ENCODE data around the gene AMTN. TPM values are rescaled to one million over a fixed set of nuclear protein-coding genes. Genes with fewer than 3 reads are reported as not detected.

The AMTN gene, protein sequence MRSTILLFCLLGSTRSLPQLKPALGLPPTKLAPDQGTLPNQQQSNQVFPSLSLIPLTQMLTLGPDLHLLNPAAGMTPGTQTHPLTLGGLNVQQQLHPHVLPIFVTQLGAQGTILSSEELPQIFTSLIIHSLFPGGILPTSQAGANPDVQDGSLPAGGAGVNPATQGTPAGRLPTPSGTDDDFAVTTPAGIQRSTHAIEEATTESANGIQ
- total RNA-seq: not detected in 2 replicates

DNA sequence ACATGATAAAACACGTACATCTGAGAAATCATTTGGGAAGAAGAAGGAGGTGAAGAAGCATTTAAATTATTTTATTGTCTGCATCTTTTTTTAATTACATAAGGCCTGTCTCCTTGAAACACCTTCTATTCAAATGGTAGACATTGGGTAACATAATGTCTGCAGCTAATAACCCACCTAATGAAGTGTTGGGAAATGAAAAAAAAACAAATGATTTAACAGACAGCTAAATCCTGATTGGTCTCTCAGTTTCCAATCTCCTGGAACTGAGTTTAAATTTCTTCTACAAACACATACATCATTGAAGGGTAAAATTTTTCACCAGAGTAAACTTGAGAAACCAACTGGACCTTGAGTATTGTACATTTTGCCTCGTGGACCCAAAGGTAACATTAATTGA lies at the start of gene AMTN:
AMTN (plus strand) TSS at position 301 of the 400 bp plus-strand sequence. CDS start 209 bp downstream, outside the sequence.

DNA sequence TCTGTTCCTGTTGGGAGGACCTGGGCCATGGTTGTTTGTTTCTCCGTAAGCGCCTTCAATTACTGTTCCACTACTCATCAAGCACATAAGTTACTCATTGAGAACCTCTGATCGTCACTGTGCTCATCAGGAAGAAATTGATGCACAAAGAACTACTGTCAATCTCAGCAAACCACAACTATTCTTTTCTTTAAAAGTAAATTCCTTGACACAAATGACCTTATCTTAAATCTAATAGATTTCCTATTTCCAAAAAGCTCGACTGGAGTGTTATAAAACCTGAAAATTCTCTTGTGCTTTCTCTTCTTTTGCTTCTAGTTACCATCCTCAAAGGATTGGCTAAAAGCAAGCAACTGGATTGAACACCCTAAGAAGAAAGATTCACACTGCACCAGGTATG lies 46.5 kb upstream of the AMTN start, which contains the start of gene MUC7:
MUC7 (plus strand) TSS at position 301 of the 400 bp plus-strand sequence. CDS start 1,825 bp downstream, outside the sequence.

Other genes with a start within 250 kb of the AMTN start
- gene CABS1, start 183.6 kb upstream of the AMTN start, total RNA-seq: not detected in 2 replicates
- not detected in 2 replicates for gene SMR3A, start 157.8 kb upstream of the AMTN start, total RNA-seq
- not detected in 2 replicates for gene SMR3B, start 135.4 kb upstream of the AMTN start, total RNA-seq
- gene OPRPN, start 120.6 kb upstream of the AMTN start, total RNA-seq: not detected in 2 replicates
- not detected in 2 replicates for gene MUC7, start 46.4 kb upstream of the AMTN start, total RNA-seq
- not detected in 2 replicates for gene AMBN, start 73.7 kb downstream of the AMTN start, total RNA-seq
- gene ENAM, start 110.2 kb downstream of the AMTN start, total RNA-seq: under 0.01 TPM in 1 of 2 replicates, not detected in the other
- 0.66 and 1.2 TPM in 2 replicates for gene JCHAIN, start 147.9 kb downstream of the AMTN start, total RNA-seq
- gene UTP3, start 170.0 kb downstream of the AMTN start, total RNA-seq: 20.4 and 27.7 TPM in 2 replicates
- gene RUFY3, start 203.4 kb downstream of the AMTN start, total RNA-seq: 67.7 and 97.8 TPM in 2 replicates